ENCODE data around the gene FRMD8.
A peak's percentile ranks its signal among the peaks of the same experiment; 100 is the strongest.

The FRMD8 gene

GRCh38 chr11:65425105-65425970, 38.9 kb downstream of the FRMD8 start:
- no peak for DNase-seq (ENCODE audit: low spot score)

- DNase-seq (ENCODE audit: low spot score): no peak
Observed at GRCh38 chr11:65425971-65426838, 39.8 kb downstream of the FRMD8 start.

GRCh38 chr11:65426839-65427690, 40.6 kb downstream of the FRMD8 start:
- DNase-seq (ENCODE audit: low spot score): peak; percentile 27

- no peak for DNase-seq (ENCODE audit: low spot score)
Observed at GRCh38 chr11:65427691-65428577, 41.5 kb downstream of the FRMD8 start.

GRCh38 chr11:65428578-65429067, 42.2 kb downstream of the FRMD8 start:
- no peak for DNase-seq (ENCODE audit: low spot score)

GRCh38 chr11:65429068-65429681, 42.7 kb downstream of the FRMD8 start:
- DNase-seq (ENCODE audit: low spot score): no peak

GRCh38 chr11:65429724-65430405, 43.4 kb downstream of the FRMD8 start:
- no peak for DNase-seq (ENCODE audit: low spot score)

- no peak for DNase-seq (ENCODE audit: low spot score)
Observed at GRCh38 chr11:65430406-65431217, 44.2 kb downstream of the FRMD8 start.

GRCh38 chr11:65431451-65432099, 45.1 kb downstream of the FRMD8 start:
- DNase-seq (ENCODE audit: low spot score): no peak

GRCh38 chr11:65432100-65432650, 45.7 kb downstream of the FRMD8 start:
- no peak for DNase-seq (ENCODE audit: low spot score)

- DNase-seq (ENCODE audit: low spot score): no peak
Observed at GRCh38 chr11:65432686-65433582, 46.5 kb downstream of the FRMD8 start.

- DNase-seq (ENCODE audit: low spot score): no peak
Observed at GRCh38 chr11:65433657-65434056, 47.2 kb downstream of the FRMD8 start.

- DNase-seq (ENCODE audit: low spot score): no peak
Observed at GRCh38 chr11:65434057-65434666, 47.7 kb downstream of the FRMD8 start.

GRCh38 chr11:65434667-65435410, 48.4 kb downstream of the FRMD8 start:
- DNase-seq (ENCODE audit: low spot score): no peak

- no peak for DNase-seq (ENCODE audit: low spot score)
Observed at GRCh38 chr11:65435411-65435931, 49.0 kb downstream of the FRMD8 start.

GRCh38 chr11:65435981-65436411, 49.6 kb downstream of the FRMD8 start:
- DNase-seq (ENCODE audit: low spot score): no peak
